NCI-H2227 (cell line): Measurements from ENCODE around the gene SRGAP1.
A peak's percentile ranks its signal among the peaks of the same experiment; 100 is the strongest.

Experiments used
- DNase-seq: peaks from one replicate; lab custom pipeline; 2025; ENCODE audit not compliant: unreplicated experiment; lab: John Stamatoyannopoulos, UW

The SRGAP1 gene

DNA sequence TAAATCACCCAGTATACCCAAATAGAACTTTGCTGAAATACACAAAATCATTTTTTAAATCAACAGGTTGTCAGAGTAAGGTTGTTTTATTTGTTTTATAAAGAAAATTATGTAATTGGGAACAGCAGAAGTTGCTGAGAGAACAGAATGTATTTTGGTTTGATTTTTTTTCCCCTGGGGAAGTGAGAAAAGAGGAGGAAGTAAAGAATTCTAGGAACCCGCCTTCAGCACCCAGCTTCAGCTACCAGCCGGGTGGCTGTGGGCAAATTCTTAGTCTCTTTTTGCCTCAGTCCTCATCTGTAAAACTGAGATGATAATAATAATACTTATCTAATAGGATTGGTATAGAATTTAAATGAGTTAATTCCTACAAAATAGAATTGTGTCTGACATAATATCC lies 119.4 kb downstream of the SRGAP1 start:
- no peak for DNase-seq

DNA sequence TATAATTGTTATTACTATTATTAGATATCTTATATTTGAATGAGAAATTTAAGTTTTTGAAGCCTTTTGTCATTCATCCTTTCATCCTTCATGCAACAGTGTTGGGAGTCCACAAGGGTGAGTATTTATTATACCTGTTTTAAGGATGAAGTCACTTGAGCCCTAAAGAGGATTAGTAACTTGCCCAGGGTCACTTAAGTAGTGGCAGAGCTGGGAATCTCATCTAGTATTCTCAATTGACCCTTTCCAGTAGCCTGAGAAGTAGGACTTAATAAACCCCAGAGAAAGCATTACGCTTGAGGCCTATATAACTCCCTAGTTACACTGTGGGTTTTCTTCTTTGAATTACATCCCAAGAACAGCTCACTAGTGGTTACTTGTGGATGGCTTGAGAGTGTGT lies 119.8 kb downstream of the SRGAP1 start:
- no peak for DNase-seq

DNA sequence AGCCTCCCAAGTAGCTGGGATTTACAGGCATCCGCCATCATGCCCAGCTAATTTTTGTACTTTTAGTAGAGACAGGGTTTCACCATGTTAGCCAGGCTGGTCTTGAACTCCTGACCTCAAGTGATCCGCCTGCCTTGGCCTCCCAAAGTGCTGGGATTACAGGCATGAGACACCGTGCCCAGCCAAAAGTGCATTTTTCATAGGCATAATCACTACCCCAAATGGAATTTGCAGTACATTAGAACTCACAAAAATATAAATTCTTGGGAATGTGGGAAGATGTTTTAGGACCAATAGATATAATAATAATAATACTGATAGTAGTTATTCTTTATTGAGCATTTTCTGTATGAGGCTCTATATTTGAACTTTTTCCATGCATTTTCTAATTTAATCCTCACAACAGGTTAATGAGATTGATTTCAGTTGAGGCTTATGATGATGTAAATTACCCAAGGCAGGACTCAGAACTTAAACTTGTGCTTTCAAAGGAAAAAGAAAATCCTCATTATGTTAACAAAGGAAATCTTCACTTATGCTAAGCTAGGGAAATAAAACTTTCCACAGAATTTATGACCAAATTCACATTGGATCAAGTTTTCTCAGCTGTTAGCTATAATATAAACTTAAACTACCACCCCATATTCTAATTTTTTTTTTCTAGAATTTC lies 121.6 kb downstream of the SRGAP1 start:
- DNase-seq: no peak

DNA sequence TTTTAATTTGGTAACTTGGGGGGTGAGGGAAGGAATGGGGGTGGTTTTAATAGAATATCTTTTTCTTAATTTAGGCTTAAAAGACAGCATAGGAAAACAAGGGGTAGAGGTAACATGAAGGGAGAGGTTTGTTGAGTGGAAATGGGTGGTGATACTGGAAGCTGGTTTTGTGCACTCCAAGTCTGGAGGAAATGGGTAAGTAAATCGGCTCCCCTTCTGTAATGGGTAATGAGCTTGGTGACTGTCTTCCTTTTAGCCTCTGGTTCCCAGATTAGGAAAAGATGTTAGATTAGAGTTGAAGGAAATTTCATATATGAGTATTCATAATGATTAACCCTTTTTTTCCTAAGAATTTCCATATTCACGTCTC lies 122.1 kb downstream of the SRGAP1 start:
- no peak for DNase-seq

DNA sequence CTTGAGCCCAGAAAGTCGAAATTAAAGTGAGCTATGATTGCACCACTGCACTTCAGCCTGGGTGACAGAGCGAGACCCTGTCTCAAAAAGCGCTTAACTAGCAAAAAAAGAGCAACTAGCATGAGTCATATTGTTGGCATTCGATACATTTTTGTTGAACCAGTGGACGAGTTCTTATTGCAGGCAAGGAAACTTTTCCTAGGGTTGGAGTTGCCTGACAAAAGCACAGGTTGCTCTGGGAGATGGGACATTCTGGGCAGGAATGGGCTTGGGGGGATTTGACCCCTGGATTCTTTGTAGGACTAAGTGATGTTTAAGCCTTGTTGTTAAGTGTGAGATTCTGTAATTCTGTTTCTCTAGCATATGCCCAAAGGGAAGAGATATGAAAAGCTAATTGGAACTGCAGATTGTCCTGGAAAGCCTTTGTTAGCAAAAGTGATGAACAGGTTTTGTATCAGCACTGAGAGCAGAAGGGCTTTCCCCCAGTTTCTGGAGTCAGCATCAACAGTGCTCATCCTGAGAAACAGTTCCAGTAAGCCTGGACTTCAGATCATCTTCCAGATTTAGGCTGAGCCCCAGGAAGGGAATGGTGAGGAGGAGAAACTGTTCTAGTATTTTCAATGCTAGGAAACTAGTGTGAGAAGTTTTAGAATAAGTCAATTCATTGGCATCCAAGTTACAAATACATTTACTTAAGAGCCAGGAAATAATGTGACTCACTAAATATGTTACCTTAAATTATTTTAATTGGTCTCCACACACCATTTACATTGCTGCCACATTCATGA lies 123.1 kb downstream of the SRGAP1 start:
- DNase-seq: no peak

DNA sequence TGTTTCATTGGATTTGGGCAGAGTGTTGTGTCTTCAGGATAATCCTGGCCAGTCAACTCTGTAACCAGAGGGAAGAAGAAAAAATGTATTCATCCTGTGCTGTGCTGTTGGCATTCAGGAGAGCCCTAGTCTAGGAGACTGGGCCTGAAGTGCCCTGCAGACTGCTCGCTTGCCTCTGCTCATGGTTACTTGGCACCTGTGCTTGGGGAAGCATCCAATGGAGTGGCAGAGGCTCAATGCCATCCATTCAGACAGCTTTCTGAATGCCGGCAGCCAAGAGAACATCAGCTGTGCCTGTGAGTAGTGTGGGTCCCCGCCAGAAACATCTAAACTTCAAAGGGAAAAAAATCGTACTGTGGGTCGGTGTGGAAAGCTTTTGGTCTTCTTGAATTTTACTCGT lies 124.2 kb downstream of the SRGAP1 start:
- DNase-seq: no peak

DNA sequence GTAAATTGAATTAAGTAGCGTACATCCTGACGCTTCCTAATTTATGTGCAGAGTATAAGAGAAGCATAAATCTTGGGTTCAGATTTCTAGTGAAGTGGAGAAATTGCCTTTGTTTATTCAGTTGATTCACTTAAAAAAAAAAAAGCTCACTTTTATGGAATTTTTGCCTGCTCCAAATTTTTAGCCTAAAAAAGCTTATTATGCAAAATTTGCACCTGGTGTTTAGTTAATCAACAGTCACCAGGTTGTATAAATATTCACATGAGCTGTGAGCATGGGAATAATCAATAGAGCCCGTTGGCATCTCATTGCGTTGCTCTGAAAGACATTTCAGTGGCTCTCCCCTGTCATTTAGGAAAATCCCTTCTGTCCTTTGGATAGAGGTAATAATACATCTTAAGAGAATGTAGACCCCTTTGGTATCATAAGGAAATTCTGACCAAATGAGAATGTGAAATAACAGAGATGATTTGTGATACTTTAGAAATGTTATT lies 132.4 kb downstream of the SRGAP1 start:
- DNase-seq: no peak

DNA sequence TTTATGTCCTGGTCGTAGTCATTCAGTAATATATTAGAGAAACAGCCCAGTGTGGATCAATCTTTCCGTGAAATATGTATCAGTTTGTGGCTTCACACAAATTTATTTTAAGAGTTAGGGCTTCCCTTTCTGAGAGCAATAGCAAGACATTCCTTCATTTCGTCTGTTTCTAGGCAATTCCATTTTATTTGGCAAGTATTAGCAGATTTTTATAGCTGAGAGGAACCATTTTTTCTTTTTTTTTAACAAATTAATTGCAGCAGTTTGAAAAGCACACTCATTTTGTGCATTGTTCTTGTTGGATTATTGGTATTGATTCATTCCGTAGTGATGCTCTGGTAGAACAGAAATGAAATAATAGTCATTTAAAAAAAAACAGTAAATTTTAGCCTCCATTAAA lies 132.9 kb downstream of the SRGAP1 start:
- DNase-seq: no peak

DNA sequence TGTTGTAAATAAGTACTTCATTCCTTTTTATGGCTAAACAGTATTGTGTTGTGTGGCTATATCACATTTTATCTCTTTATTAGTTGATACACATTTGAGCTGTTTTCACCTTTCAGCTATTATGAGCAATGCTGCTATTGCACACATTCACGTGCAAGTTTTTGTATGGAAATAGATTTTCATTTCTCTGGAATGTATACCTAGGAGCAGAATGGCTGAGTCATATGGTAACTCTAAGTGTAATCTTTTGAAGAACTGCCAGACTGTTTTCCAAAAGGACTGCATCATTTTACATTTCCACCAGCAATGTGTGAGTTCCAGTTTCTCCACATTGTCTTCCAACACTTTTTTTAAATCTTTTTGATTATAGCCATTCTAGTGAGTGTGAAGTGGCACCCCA lies 134.0 kb downstream of the SRGAP1 start:
- DNase-seq: no peak

DNA sequence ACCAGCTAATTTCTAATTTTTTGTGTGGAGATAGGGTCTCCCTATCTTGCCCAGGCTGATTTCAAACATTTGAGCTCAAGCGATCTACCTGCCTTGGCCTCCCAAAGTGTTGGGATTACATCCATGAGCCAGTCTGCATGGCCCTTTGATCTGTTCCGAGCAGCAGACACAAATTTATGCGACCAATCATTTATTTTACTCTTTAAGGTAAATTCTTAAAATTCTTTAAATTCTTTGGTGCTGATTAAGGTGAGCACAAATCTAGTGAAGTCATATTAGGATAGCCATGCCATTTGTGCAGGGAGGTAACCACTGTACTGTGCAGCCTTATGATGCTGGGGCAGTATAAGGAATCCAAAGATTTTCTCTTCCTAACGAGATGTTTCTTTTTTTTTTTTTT lies 135.7 kb downstream of the SRGAP1 start:
- no peak for DNase-seq

DNA sequence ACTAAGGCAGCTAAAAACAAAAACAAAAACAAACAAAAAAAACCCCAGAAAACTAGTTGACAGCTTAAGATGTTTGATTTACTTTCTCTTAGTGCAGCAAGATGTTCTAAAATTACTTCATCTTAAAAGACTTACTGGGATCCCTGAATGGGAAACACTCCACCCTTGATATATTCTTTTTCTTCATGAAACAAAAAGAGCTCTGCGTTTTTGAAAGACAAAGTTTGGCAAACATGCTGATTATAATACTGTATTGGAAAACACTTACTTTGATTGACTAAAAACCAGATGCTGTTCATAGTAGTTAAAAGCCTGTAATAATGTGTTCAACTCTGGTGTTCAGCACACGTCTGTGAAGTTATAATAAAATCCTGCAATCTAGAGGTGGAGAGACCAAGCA lies 136.8 kb downstream of the SRGAP1 start:
- DNase-seq: no peak

DNA sequence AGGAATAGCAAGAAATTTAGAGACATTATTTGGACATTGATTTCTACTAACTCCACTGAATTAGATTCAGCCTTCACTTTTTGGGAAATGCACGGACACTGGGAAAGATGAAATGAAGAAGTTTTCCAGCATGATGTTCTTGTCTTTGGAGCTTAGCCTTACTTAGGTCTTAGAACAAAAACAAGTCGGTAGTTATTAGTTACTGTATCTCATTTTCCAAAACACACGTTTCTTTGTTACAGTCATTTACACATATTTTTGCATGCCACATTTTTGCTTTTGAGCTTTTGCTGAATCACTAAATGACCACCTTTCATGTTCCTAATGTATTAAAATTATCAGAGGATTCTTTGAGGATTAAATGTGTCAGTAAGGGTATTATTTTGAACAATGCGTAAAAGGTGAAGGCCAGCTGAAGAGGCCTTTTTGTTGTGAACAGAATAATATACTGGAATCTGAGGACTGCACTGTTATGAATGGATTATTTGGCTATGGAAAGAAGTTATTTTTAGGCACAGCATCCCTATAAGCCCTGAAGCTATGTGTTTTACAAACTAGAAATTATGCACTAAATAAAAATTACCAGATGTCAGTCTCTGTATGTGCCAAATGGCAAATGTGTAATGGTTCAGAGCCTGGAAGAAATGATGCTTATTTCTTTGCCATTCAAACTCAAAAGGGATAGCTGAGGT lies 138.2 kb downstream of the SRGAP1 start:
- DNase-seq: peak; percentile 57

DNA sequence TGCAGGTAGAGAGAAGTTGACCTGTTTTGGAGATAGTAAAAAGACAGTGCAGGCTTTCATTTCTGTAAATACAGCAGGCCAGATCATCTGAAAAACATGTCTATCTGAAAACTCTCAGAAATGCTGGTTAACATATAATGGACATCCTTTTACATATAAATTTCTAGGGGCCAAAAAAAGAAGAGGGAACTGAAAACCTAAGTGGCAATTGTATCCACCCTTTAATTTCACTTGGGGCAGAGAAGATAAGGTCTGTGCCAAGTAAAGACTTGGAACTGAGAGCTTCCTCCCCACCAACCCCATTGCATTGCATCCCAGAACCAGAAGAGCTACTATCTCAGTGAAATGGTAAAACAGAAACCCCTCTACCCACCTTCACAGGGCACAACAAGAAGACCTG lies 141.0 kb downstream of the SRGAP1 start:
- DNase-seq: no peak

DNA sequence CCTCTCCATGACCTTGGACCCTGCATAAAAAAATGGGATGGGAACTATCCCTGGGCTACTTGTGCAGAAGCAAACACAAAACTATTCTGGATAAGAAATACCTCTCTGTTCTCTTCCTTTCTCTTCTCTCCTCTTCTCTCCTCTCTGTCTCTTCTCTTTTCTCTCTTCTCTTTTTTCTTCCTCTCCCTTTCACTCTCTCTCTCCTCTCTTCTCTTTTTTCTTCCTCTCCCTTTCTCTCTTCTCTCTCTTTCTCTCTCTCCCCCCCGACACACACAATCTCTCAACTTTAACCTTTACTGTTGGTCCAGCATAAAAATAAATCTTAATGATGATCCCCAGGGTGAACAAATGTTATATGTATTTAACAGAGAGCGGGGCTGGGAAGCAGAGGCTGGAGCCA lies 141.4 kb downstream of the SRGAP1 start:
- no peak for DNase-seq

DNA sequence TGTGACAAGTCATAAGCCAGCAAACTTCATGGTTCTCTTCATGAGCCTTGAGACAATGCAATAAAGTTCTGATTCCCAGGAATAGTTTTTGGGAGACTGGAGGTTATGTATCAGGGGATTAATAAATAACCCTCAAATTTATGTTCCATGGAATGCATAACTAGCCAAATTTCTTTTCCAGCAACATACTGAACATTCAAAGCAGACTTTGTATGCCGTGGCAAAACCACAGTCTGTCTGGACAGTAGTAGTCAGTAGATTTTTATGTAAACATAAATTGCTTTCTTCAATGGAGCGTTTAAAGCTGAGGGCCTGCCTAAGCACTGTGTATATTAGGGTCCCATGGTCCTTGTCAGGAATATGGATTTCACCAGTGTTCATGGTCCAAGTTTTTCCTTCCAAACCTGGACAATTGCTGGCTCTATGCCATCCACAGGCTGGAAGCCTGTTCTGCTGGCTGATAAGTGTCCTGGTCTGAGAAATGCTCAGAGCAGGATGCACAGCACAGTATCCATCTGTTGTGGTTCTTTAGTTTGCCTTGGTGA lies 144.9 kb downstream of the SRGAP1 start:
- DNase-seq: no peak

DNA sequence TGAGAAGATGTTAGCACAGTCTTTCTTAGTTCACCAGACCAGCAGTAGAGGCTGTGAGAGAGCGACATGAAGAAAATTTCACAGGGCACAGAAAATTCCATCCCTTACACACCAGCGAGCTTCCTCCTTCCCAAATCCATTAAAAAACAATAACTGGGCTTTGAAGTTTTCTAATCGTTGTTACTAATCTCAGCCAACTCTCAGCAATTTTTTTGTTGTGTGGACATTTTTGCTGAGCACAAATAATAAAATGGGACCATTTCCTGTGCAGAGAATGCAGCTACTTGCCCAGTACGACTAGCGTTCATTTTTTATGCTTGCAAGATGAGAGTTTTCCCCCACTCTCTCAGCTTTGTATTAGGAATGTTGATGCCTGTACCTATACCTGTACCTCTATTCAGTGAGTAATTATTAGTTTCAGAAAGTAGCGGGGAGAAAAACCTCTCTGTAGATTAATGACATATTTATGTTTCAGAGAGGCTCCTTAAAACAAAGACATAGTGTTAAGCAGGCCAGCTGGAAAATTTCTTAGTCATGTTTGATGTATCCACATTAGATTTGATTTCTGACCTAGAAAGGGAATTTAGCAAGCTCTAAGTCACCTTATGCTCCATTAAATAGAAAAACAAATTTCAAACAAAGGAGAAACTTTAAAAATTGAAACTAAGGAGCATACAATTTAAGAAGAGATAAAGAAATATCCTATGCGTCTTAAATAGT lies 146.5 kb downstream of the SRGAP1 start:
- no peak for DNase-seq

DNA sequence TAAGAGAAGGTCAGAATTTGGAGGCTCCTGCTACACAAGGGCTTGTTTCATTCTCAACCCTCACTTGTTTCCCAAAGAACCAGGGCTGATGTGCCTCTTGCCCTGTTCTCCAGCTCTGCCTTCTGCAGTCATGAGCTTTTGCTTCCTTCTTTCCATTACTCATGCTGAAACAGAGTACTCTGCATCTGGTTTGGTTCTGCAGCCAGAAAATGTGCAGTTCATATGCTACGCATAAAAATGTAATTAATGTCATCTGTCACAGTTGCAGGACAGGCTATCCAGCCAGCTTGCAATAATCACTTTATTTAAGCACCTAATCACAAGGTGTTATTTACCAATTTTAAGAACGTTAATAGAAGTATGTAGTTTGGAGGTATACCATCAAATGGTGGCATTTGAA lies 150.2 kb downstream of the SRGAP1 start:
- no peak for DNase-seq

DNA sequence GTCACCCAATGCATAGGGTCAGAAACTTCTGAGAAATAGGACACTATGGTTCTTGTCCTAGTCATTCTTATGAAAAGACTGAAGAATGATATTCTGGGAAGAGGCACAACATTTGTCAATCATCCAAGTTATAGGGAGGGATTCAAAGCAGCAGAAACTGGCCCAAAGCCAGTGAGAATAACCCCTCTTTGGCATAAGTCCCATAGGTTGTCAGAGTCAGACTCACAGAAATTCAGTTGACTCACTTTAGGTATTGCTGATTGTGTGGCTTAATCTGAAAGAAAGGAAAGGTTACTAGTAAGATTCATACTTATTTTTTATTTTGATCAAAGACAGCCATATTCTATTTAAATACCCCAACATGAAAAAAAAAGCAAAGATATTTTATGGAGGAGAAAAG lies 151.0 kb downstream of the SRGAP1 start:
- no peak for DNase-seq

DNA sequence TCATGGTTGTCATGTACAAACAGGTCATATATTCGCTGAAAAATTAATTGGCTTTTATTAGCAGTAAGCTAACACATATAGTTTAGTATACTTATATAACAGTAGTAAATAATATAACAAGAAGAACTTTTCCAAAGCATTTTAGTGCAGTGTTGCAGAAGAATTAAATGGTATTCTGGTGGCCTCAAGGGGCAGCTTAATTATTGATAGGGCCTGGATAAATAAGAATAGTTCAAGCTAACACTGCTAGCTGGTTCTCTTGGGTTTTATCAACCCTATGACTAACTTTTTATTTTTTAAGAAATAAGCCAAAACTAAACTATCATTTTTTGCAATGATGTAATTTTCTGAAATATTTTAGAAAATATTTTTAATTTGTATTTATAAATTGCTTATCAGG lies 152.1 kb downstream of the SRGAP1 start:
- DNase-seq: no peak

DNA sequence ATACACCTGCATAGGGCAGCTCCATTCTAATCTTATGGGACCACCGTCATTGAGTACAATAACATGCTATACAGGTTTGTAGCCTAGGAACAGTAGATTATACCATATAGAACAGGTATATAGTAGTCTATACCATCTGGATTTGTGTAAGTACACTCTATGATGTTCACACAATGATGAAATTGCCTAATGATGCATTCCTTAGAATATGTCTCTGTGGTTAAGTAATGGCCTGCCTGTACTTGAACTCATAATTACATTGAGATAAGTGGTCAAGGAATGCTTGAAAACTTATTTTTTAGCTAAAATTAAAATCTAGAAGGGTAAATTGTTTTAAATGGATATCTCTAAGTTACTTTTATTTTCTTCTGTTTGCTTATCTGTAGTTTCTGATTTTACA lies 152.7 kb downstream of the SRGAP1 start:
- no peak for DNase-seq

DNA sequence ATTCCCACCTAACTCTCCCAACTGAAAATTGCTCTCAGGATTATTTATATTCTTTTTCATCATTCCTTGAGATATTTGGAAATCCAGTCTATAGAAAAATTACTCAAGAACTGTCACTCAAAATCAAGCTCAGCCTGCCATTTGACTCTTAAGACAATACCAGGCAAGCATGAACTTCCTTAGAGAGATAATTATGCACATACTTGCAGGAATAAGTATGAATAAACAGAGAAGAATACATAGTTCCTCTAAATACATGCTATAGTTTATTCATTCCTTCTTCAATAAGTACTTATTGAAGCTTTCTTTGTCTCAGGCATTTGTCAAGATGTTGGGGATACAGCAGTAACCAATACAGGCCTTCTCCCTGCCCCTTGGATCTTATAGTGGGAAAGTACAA lies 154.1 kb downstream of the SRGAP1 start:
- DNase-seq: no peak
